Mesothelial cell of epicardium (in vitro differentiated cells): ENCODE data around the gene KLHL30. TPM values are rescaled to one million over a fixed set of nuclear protein-coding genes. Genes with fewer than 3 reads are reported as not detected.

Experiments
- DNase-seq, 2 experiments: peaks; one replicate each; pipeline ENCODE4 v3.0.0; 2021; ENCODE audit warnings: low spot score in 2 of 2; ENCODE audit not compliant: unreplicated experiment in 2 of 2
- H3K27ac Mint-ChIP-seq: 2 replicates; pipeline ENCODE4 v1.8.0; 2021; ENCODE audit warnings: mixed read lengths
- H3K27me3 Mint-ChIP-seq: 2 replicates; pipeline ENCODE4 v1.8.0; 2021; ENCODE audit warnings: low read depth, mixed read lengths
- H3K36me3 Mint-ChIP-seq: 2 replicates; pipeline ENCODE4 v1.8.0; 2021; ENCODE audit warnings: mixed read lengths
- H3K4me1 Mint-ChIP-seq: 2 replicates; pipeline ENCODE4 v1.8.0; 2021; ENCODE audit warnings: mixed read lengths
- H3K4me3 Mint-ChIP-seq: 2 replicates; pipeline ENCODE4 v1.8.0; 2021; ENCODE audit warnings: mild to moderate bottlenecking, moderate library complexity, mixed read lengths
- H3K9me3 Mint-ChIP-seq: 2 replicates; pipeline ENCODE4 v1.8.0; 2021; ENCODE audit warnings: mixed read lengths
- CTCF ChIP-seq: fragments of 200-600 bp; sonication (generic); IDR thresholded peaks from one replicate; pipeline ENCODE4 v1.5.0; 2021; ENCODE audit warnings: antibody characterized with exemption; ENCODE audit not compliant: unreplicated experiment
- total RNA-seq: library from RNA; stranded (reverse); gene quantifications from 3 replicates; pipeline ENCODE4 v1.2.1, GENCODE V29; 2021

KLHL30 gene
- total RNA-seq, 1 donor from 2014 or later: 0.16 TPM

GRCh38 chr2:238122287-238123217, 15.9 kb upstream of the KLHL30 start:
- Mint-ChIP-seq H3K27ac (no peak overlapping the region), H3K4me1 (peaks cover 3% of the 10 kb centered on the region), H3K4me3 (no peak overlapping the region), H3K9me3 (no peaks in the 10 kb centered on the region), H3K36me3 (no peaks in the 10 kb centered on the region), H3K27me3 (peaks cover 26% of the 10 kb centered on the region)
- no peak for DNase-seq
- TF ChIP-seq CTCF: no peak

DNA sequence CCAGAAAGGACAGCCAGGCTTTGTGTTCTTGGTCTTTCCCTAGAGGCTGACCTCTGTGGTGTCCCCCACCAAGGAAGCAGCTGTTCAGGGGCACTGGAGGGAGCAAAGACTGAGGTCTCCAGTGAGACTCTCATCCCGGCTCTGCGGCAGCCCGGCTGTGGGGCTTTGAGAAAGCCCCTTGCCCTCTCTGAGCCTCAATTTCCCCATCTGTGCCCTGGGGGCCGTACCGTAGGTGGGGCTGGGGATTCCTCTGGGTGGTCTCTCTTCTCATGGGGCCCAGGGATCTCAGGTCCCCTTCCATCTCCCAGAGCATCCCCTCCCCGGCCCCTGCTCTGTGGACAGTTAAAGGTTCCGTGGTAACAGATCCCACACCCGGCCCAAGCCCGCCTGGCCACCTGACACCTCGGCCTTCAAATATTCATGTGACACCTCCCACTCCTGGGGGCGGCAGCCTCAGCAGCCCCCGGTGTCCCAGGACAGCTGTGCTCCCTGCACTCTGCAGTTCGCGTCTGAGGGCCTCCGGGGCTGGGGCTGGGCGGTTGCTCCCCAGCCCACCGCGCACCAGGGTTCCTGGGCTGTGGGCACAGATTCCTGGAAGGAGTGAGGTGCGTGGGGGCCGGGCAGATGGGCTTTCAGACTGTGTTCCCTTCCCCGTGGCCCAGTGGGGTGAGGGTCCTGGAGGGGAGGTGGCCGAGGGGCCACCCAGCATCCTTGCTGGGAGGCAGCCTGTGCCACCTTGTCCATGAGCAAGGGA, 15.1 kb upstream of the KLHL30 start:
- no peak overlapping the region for H3K4me3 Mint-ChIP-seq
- no peak overlapping the region for H3K27ac Mint-ChIP-seq
- H3K36me3 Mint-ChIP-seq: no peaks in the 10 kb centered on the region
- H3K9me3 Mint-ChIP-seq: no peaks in the 10 kb centered on the region
- H3K27me3 Mint-ChIP-seq: peaks cover 18% of the 10 kb centered on the region
- TF ChIP-seq CTCF: no peak
- peaks cover 3% of the 10 kb centered on the region for H3K4me1 Mint-ChIP-seq
- no peak for DNase-seq

DNA sequence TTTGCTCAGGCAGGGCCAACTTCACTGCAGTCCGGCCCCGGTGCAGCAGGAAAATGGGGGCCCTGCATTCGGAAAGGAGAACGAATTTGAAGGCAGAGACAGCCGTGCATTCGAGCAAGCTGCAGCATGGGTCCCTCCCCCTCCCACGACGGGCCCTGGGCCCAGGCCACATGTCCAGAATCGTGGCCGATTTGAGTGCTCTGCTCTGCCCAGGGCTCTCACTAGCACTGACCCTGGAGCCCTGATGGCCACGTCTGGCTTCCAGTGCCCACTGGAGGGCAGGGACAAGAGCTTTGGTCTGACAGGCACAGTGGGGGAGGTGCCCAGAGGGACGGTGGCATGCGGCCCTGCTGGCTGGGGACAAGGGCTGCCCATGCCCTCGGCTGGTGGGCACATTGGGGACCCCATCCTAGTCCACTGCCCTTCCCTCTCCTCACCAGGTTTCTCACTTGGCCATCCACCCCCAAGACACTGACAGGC, 14.4 kb upstream of the KLHL30 start:
- Mint-ChIP-seq H3K9me3 (no peaks in the 10 kb centered on the region), H3K4me3 (no peak overlapping the region), H3K27ac (no peak overlapping the region), H3K36me3 (no peaks in the 10 kb centered on the region), H3K4me1 (peaks cover 3% of the 10 kb centered on the region), H3K27me3 (peaks cover 11% of the 10 kb centered on the region)
- TF ChIP-seq CTCF: no peak
- DNase-seq: no peak

GRCh38 chr2:238124488-238125126, 13.9 kb upstream of the KLHL30 start:
- H3K4me1 Mint-ChIP-seq: peaks cover 3% of the 10 kb centered on the region
- no peak overlapping the region for H3K27ac Mint-ChIP-seq
- H3K9me3 Mint-ChIP-seq: no peaks in the 10 kb centered on the region
- H3K36me3 Mint-ChIP-seq: no peaks in the 10 kb centered on the region
- TF ChIP-seq CTCF: no peak
- H3K4me3 Mint-ChIP-seq: no peak overlapping the region
- peaks cover 7% of the 10 kb centered on the region for H3K27me3 Mint-ChIP-seq
- no peak for DNase-seq

DNA sequence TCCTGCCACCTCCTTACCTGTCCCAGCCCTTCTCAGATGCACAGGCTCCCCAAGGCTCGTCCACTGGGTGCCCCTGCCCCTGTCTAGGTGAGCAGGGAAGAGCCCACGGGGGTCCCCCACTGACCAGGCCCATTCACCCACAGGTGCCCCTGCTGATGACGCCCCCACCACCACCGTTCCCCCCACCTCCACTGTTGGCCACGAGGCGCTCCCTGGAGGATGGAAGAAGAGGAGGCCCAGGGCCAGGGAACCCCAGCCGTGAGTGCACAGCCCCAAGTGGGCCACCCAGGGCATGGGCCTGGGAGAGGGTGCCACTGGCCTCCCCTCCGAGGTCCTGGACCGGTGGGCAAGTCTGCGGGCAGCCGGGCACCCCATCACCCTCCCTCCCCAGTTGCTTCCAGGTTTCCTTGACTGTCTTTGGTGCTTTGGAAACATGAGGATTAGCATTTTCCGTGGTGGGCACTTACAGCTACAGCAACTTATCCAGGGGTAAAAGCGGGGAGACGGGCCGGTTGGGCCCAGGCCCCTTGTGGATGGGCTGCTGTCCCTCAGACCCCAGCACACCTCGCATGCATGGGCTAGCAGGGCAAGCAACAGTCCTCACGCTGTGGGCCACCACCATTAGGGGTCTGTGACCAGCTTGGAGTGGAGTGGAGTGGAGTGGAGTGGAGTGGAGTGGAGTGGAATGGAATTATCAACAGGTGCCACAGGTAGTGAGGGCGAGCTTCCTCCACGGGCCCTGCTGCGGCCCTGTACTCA, 13.2 kb upstream of the KLHL30 start:
- Mint-ChIP-seq H3K9me3 (no peaks in the 10 kb centered on the region), H3K4me1 (peaks cover 3% of the 10 kb centered on the region), H3K36me3 (no peaks in the 10 kb centered on the region), H3K4me3 (no peak overlapping the region), H3K27ac (no peak overlapping the region), H3K27me3 (peaks cover under 1% of the 10 kb centered on the region)
- DNase-seq: no peak
- no peak for TF ChIP-seq CTCF
